GM12801 (cell line): Measurements from ENCODE around the gene EMILIN2.

Experiments used
- CTCF ChIP-seq: IDR thresholded peaks from one replicate; pipeline ENCODE4 v1.5.1; 2011; ENCODE audit warnings: control low read depth; ENCODE audit not compliant: insufficient read length; ENCODE audit errors: extremely low read depth

EMILIN2 gene

GRCh38 chr18:2895391-2895790 is 48.6 kb downstream of the EMILIN2 start:
- no peak for TF ChIP-seq CTCF

GRCh38 chr18:2896990-2897389 is 50.2 kb downstream of the EMILIN2 start:
- TF ChIP-seq CTCF, result no peak

- no peak for TF ChIP-seq CTCF
Measured at GRCh38 chr18:2897448-2898185, 50.8 kb downstream of the EMILIN2 start.

GRCh38 chr18:2898186-2898640 is 51.4 kb downstream of the EMILIN2 start:
- no peak for TF ChIP-seq CTCF

GRCh38 chr18:2900684-2901422 is 54.0 kb downstream of the EMILIN2 start:
- no peak for TF ChIP-seq CTCF

GRCh38 chr18:2901423-2901985 is 54.7 kb downstream of the EMILIN2 start:
- TF ChIP-seq CTCF, result no peak

GRCh38 chr18:2902327-2902726 is 55.5 kb downstream of the EMILIN2 start:
- no peak for TF ChIP-seq CTCF
